Fibroblast of skin of left quadriceps (primary cell): ENCODE measurements around the gene KTI12.
A peak's percentile ranks its signal among the peaks of the same experiment; 100 is the strongest.
"Not testable (repeated sequence)": the region's sequence is repeated elsewhere in the genome, so short reads cannot be mapped to it uniquely, and the experiment has no call there.

Experiments
- DNase-seq, 2 experiments: peaks; one replicate each; pipeline ENCODE4 v3.0.0-alpha.2; 2013; ENCODE audit warnings: low read depth in 2 of 2

KTI12 gene

DNA sequence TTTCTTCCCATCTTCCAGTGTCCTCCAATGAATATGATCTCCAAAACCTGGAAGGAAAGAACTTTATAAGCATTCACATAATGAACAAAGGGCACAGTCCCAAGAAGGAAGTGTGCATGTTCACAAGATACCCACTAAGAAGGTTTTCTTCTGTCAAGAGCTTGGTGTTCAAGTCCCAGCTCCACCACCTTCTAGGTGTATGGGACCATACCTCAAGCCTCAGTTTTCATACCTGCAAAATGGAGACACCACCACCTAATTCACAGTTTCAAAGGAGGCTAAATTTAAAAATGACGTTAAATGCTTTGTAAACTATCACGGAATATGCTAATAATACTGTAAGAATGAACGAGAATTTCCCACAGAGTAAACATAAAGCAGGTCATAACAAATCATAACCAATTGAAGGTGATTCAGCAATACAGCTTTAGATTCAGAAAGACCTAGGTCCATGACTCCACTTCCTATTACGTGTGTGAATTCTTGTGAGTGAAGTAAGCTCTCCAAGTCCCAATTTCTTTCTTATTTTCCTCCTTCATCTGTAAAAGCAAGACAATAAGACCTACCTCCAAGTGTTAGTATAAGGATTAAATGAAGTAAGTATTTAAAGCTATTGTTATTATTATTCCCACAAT lies 8.1 kb upstream of the KTI12 start:
- no peak for DNase-seq

DNA sequence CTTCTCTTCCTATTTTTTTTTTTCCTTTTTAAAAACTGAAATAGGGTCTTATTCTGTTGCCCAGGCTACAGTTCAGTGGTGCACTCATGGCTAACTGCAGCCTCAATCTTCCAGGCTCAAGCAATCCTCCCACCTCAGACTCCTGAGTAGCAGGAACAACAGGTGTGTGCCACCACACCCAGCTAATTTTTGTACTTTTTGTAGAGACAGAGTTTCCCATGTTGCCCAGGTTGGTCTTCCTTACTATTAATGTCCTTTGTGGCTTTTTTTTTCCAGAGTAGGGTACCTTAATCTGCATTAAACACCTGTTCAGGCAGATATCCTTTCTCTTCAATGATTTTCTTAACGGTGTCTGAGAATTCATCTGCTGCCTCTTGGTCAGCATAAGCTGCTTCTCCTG lies 4.3 kb upstream of the KTI12 start:
- DNase-seq, result no peak

DNA sequence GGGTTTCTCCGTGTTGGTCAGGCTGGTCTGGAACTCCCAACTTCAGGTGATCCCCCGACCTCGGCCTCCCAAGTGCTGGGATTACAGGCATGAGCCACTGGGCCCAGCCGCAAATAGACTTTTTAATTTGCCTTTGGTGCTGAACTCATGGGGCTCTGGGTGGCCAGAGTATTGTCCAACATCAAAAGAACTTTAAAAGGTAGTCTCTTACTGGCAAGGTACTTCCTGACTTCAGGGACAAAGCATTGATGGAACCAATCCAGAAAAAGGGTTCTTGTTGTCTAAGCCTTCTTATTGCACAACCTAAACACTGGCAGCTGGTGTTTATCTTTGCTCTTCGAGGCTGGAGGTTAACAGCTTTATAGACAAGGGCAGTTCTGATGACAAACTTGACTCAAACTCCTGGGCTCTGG lies 3.8 kb upstream of the KTI12 start:
- no peak for DNase-seq

DNA sequence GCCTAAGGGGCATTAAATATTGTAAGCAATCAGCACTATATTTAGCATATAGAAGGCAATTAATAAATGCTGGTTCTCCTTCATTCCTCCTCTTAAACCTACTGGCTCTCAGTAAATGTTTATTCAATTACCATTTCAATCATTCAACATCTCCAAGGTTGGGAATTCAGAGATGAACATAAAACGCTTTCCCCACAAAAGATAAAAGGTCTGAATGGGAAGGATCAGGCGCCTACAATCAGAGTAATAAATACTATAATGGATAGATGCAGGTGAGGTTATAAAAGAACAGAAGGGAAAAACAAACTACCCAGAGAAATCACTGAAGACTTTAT lies 407 bp upstream of the KTI12 start:
- no peak for DNase-seq

DNA sequence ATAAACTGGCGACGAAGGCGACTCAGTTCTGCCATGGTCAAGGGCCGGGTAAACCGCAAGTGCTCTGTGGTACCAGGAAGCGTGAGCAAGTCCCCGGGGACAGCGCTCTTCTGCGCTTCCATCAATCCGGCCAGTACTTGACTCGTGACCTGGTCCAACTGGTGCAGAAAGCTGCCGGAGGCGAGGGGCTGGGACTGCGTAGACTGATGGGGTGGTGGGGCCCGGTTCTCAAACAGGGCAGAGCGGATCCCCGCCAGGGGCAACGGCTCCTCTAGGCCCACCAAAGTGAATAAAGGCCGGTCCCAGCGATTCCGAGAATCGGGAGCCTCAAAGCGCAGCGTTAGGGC lies 852 bp downstream of the KTI12 start:
- DNase-seq, result no peak

DNA sequence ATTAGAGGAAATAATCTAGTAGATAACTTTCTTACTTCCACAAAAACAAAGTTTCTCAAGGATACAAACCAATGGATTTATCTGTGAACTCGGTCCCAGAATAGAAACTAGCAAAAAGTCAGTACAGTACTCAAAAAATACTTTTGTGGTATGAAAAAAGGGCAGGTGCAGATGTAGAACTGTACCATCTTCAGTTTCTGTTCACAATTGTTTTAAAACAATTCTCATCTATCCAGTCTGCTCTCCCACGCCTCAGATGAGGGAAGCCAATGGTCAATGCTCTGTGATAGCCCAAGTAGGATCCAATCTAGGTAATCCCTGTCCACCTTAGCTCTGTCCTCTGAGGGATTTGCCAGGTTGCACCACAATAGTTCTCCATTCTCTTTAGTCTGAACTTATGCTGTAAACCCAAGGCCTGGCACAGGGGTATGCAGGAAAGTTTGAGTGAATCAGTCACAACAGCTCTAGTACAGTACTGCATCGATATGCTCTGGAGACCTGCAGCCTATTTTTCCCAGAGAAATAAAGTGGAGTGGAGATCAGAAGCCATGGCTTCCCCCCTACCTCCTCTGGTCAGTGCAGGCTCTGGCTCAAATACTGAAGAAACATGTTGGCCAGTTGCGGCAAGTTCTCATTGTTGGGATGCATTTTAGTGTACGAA lies 1.4 kb downstream of the KTI12 start:
- DNase-seq, result no peak

DNA sequence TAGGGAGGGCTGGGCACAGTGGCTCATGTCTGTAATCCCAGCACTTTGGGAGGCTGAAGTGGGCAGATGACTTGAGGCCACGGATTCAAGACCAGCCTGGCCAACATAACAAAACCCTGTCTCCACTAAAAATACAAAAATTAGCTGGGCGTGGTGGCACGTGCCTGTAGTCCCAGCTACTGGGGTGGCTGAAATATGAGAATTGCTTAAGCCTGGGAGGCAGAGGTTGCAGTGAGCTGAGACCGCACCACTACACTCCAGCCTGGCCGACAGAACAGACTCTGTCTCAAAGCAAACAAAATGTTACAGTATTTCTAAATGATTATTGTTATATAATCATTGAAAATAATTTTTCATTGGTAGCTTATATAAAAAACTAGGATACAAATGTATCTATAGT lies 4.8 kb downstream of the KTI12 start:
- DNase-seq, result not testable (repeated sequence)

DNA sequence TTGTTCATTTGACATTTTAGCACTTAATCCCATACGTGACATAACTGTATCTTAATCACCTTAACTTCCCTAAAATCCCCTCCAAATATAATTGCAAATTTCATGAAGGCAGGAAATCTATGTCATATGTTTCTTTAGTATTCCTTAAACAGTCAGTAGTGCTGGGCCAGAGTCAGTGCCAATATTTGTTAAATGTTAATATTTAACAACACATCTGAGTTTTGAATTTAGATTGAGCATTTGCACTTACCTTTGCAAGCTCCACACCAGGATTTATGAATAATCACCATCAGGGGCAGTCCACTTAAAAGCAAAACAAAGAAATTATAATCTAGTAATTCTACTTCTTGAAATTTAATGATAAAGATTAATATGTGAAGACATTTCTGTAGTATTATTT lies 5.3 kb downstream of the KTI12 start:
- no peak for DNase-seq

DNA sequence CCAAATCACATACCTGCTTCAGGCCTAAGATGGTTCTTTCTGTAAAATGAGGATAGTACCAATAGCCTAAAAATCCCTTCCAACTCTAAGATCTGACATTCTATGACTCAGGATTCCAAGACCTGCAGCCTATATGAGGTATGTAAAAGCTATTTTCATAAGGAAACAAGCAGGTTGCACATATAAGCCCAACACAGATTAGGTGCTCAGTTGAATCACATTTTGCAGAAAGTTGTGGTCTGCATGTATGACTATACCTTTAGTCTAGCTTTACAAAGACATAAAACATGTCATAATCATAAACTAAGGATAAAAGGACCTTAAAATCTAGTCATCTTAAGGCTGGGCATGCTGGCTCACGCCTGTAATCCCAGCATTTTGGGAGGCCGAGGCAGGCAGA lies 7.3 kb downstream of the KTI12 start:
- no peak for DNase-seq

DNA sequence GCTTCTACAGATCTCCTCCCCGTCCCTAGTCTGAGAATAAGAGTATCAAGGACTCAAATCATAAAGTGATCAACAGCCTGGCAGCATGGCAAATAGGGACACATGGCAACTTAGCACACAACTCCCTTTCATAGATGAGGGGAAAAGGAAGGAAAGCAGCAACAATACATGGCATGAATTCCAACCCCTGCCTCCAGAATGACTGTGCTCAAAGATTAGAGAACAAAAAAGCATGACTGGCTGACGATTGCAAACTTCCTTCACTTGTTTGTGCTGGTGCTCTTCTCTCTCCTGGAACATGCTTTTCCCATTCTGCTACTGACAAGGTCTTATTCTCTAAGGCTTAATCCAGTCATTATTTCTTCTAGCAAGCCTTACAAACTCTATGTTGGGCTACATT lies 11.5 kb downstream of the KTI12 start:
- no peak for DNase-seq

DNA sequence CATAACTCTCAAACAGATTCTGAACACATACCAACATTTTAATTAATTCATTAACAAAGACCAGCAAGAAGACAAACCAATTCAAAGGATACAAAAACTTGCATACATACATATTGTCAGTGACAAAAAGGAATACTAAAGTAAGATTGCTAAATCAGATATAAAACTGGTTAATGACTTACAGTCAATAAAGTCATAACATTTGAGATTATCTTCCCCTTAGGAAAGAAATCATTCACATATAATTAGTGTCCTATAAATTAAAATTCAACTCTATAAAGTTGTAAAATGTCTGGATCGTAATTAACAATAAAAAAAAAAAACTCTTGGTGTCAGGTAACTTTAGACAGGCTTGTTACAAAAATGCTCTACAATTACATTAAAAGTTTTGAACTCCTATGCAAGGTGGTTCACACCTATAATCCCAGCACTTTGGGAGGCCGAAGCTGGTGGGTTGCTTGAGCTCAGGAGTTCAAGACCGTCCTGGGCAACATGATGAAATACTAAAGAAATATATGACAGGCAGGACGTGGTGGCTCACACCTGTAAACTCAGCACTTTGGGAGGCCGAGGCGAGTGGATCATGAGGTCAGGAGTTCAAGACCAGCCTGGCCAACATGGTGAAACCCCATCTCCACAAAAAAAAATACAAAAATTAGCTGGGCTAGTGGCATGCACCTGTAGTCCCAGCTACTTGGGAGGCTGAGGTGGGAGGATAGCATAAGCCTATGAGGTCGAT lies 25.4 kb downstream of the KTI12 start:
- DNase-seq, result no peak

DNA sequence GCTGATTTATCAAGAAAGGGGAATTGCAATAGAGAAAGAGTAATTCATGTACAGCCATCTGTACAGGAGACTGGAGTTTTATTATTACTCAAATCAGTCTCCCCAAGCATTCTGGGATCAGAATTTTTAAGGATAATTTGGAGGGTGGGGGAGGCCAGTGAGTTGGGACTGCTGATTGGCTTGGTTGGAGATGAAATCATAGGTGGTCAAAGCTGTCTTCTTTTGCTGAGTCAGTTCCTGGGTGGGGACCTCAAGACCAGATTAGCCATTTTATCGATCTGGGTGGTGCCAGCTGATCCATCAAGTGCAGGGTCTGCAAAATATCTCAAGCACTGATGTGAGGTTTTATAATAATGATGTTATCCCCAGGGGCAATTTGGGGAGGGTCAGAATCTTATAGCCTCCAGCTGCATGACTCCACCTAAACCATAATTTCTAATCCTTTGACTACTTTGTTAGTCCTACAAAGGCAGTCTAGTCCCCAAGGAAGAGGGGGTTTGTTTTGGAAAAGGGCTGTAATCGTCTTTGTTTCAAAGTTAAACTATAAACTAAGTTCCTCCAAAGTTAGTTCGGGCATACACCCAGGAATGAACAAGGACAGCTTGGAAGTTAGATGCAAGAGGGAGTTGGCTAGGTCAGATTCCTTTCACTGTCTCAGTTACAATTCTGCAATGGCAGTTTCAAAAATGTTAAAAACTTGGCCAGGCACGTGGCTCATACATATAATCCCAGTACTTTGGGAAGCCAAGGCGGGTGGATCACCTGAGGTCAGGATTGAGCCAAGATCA lies 26.2 kb downstream of the KTI12 start:
- peak in 1 of 2 experiments; percentile 5 for DNase-seq

DNA sequence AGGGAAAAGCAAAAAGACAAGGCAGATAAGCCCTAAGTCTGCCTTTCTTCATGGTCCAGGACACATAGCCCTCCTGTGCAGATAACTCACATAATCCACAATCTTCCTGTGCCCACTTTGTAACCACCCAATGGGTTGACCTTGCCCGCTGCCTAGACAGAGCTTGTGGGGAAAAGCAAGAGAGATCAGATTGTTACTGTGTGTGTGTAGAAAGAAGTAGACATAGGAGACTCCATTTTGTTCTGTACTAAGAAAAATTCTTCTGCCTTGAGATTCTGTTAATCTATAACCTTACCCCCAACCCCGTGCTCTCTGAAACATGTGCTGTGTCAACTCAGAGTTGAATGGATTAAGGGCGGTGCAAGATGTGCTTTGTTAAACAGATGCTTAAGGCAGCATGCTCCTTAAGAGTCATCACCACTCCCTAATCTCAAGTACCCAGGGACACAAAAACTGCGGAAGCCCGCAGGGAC lies 27.5 kb downstream of the KTI12 start:
- not testable (repeated sequence) for DNase-seq

DNA sequence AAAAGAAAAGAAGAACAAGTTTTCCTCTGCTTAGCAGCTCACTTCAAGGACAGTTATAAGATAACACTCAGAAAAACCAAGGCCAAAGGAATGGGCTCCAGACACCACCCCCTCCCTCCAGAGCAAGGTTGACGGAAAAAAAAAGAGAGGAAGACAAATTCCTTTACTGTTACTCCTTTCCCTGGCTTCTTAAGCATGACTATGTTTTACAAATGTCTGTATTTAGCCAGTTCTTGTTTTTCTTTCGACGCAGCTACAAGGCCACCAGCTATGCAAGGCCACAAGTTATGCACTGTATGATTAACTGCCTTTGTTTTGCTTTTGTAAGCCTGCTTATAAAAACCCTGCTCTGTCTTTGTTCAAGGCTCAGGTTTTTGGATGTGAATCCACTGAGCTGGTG lies 28.1 kb downstream of the KTI12 start:
- DNase-seq, result peak; percentile 68 to 69

DNA sequence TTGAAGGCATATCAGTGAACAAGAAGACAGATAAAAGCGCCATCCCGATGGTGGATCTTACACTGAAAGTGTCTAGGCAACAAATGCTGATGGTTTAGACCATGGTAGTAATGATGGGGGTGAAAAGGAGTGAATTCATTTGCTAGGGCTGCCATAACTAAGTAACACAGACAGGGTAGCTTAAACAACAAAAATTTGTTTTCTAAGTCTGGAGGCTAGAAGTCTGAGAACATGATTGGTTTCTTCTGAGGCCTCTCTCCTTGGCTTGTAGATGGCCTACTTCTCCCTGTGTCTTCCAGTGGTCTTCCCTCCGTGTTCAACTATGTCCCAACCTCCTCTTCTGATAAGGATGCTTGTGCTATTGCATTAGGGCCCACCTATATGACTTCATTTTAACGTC lies 29.7 kb downstream of the KTI12 start:
- DNase-seq, result no peak

DNA sequence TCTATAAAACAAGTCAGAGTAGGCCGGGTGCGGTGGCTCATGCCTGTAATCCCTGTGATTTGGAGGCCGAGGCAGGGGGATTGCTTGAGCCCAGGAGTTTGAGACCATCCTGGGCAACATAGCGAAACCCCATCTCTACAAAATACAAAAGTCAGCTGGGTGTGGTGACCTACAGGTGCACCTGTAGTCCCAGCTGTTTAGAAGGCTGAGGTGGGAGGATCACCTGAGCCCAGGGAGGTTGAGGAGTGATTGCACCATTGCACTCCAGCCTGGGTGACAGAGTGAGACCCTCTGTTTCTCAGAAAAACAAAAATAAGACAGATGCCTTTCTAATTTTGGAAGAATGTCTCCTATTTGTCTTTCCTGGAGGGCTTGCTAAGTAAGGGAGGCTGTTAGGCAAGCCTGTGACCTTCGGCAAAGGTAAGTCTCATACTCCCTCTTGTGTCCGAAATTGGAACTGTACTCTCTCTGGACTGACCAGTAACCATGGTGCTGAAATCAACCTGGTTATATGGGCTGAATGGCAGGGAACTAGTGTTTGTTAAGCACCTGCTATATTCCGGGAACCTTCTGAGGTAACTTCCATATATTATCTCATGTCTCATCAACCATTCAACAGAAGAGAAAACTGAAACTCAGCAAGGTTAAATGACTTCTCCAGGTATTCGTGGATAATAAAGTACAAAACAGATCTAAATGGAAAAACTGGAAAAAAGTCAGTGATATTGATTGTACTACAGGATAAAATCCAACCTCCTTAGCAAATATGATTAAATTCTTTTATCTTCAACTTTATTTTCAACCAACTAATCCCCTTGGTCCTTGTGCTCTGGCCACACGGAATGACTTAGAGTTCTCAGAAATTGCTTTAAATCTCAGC lies 31.3 kb downstream of the KTI12 start:
- DNase-seq, result peak; percentile 76 to 80

DNA sequence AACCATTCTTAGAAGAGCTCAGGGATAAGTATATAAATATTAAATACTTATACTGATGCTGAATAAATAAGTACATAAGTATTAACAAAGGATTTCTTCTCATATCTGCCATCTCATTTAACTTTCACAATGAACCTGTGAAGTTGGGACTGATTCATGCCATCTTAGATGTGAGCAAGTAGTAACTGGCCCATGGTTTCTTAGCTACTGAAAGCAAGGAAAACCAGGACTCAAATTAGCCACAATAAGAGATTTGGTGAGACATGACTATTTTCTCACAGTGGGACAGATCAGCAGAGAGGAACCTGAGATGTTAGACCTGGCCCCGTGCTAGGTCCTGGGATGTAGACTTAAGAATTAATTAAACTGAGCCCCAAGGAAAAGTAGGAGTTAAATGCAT lies 34.9 kb downstream of the KTI12 start:
- DNase-seq, result no peak

DNA sequence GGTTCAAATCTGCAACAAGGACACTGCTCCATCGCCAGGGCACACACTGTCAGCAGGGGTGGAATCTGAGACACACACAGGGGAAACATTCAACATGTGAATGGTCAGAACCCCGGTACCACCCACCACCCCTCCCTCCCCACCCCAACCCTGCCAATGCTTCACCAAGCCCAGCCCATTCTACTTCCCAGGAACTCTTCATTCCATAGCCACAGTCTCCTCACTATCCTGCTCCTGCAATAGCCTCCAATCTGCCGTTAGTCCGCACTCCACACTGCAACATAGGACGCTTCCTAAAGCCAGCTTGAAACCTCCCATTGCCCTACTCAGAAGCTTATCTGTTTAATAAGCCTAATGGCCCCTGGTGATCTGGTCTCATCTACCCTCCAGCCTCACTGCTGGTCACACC lies 35.6 kb downstream of the KTI12 start:
- DNase-seq, result no peak

DNA sequence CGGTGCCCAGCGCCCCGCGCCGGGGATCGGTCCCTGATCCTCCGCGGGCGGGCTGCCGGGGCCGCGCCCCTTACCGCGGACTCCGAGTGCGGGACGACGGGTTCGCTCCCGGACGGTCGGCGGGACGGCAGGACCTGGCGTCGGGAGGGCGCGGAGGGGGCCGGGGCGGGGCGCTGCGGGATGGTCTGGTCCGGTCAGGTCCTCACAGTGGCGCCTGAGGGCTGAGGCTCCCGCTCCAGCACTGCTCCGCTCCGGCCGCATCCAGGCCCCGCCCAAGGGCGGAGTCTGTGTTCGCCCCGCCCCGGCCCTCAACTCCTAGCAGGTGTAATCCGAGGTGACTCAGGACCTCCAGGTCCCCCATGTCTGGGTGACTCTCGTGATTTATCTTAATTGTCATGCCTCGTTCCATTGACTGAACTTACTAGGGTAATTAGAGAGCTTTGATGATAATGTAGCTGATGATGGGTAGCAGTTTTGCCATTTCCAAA lies 43.1 kb downstream of the KTI12 start, which contains the start of gene RAB3B:
TSS of gene RAB3B (minus strand) at position 223 of the 488 bp plus-strand sequence. CDS start 13,583 bp downstream, outside the sequence.
- DNase-seq, result peak in 1 of 2 experiments; percentile 12

DNA sequence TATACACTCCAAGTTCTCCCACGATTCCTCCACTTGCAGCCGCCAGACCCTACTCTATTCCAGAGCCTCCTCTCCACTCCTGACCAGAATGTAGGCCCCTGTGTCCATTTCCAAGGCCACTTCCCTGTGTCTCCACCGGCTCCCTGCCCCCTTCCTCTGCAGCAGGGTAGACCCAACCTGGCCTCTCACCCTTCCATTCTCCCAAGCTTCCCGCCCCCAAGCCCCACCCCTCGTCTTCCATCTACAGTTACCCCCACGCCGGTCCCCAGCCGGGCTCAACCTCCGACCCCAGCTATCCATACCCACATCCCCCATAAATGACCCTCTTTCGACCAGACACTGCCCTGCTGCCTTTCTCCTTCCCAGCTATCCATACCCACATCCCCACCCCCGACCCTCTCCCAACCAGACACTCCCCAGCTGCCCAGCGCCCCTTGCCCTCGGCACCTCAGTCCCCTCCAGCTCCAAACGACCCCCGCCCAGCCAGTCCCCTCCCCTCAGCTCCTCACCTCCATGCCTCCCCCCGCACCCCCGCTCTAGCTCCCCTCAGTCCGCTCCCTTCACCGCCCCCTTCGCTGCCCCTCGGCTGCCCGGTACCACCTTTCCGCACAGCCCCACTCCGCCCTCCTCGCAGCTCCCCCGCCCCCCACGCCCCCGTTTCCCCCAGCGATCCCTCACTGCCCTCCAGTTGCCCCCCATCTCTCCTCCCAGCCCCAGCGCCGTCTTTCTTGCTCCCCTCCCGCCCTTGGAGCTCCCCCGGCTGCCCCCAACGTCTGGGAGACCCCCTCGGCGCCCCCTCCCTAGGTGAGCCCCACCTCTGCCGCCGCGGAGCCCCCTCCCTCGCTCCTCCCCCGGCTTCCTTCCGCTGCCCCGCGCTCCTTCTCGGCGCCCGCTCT lies 43.8 kb downstream of the KTI12 start:
- DNase-seq, result no peak
